Esophagus (tissue), 2 donors: ENCODE data around the gene GLIS1. TPM values are rescaled to one million over a fixed set of nuclear protein-coding genes. Genes with fewer than 3 reads are reported as not detected.

Experiments
- H3K27ac ChIP-seq, 2 donors: one replicate each; pipeline ENCODE4 v1.5.1; 2013; ENCODE audit warnings: low read depth in 2 of 2, mild to moderate bottlenecking in 2 of 2, inconsistent platforms in 1 of 2, low read length in 1 of 2, moderate library complexity in 1 of 2
- H3K27me3 ChIP-seq, 2 donors: one replicate each; pipeline ENCODE4 v1.6.1; 2013; ENCODE audit warnings: low read length in 2 of 2, control low read depth in 1 of 2, mild to moderate bottlenecking in 1 of 2; ENCODE audit not compliant: insufficient read depth in 2 of 2, control insufficient read depth in 1 of 2
- H3K36me3 ChIP-seq, 2 donors: one replicate each; pipeline ENCODE4 v1.6.1; 2013; ENCODE audit warnings: low read length in 1 of 2; ENCODE audit not compliant: control insufficient read depth in 2 of 2, insufficient read depth in 2 of 2
- H3K4me1 ChIP-seq, 2 donors: one replicate each; pipeline ENCODE4 v1.6.1; 2013; ENCODE audit warnings: low read length in 1 of 2; ENCODE audit not compliant: control insufficient read depth in 2 of 2, insufficient read depth in 2 of 2
- H3K4me3 ChIP-seq, 2 donors: one replicate each; pipeline ENCODE4 v1.5.1; 2013; ENCODE audit warnings: low read length in 2 of 2, mild to moderate bottlenecking in 2 of 2, low read depth in 1 of 2, moderate library complexity in 1 of 2
- H3K9me3 ChIP-seq, 2 donors: one replicate each; pipeline ENCODE4 v1.6.1; 2013; ENCODE audit warnings: mild to moderate bottlenecking in 2 of 2, low read depth in 1 of 2, low read length in 1 of 2, moderate library complexity in 1 of 2; ENCODE audit not compliant: control insufficient read depth in 2 of 2, insufficient read depth in 1 of 2
- WGBS, 2 donors: extraction: QIAGEN DNeasy Blood & Tissue Kit; methylation state at CpG; one replicate each; pipeline ENCODE4 v1.1.7; 2013; 5-methylcytosine and 5-hydroxymethylcytosine counted together
- polyA plus RNA-seq, 2 donors: library from polyadenylated mRNA; stranded (reverse); fragments of 200-250 nt; gene quantifications; one replicate each; pipeline ENCODE4 v1.2.3, GENCODE V29; 2013
- donor health status: healthy with polysubstance abuse.
- donor health status: Bipolar disorder and iron deficiency.

The GLIS1 gene
- polyA plus RNA-seq, 2 donors = 0.18 TPM

- H3K4me3 ChIP-seq = no peak overlapping the region
- no peaks in the 10 kb centered on the region for H3K27me3 ChIP-seq
- WGBS, 2 donors = 53 to 64% methylated on average over 6 of the region's 6 CpGs
- H3K9me3 ChIP-seq = no peaks in the 10 kb centered on the region
- H3K4me1 ChIP-seq = no peaks in the 10 kb centered on the region
- H3K36me3 ChIP-seq = no peaks in the 10 kb centered on the region
- no peak overlapping the region for H3K27ac ChIP-seq
Measured at GRCh38 chr1:53725238-53725689, 13.7 kb downstream of the GLIS1 start.

DNA sequence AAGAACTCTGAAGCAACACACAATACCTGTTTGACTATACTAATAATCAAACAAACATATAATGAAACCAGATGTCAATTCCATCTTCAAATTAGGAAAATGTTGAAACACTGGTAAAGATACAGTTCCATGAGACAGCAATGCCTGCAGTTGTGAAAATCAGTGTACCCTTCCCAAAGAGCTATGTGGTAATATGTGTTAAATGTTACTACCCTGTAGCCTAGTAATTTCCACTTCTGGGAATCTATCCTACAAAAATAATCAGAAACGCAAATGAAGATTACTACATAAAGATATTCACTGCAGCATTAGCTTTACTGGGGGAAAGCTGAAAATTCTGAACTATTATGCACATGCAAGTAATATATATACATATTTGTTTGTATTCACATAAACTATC lies 16.9 kb downstream of the GLIS1 start:
- WGBS, 2 donors = 82 to 84% methylated on average over 1 of the region's 1 CpG
- Histone ChIP-seq H3K9me3 (no peaks in the 10 kb centered on the region), H3K36me3 (no peaks in the 10 kb centered on the region), H3K27me3 (no peaks in the 10 kb centered on the region), H3K4me3 (no peak overlapping the region), H3K4me1 (no peaks in the 10 kb centered on the region), H3K27ac (no peak overlapping the region)

- Histone ChIP-seq H3K36me3 (no peaks in the 10 kb centered on the region), H3K27me3 (no peaks in the 10 kb centered on the region), H3K9me3 (no peaks in the 10 kb centered on the region), H3K4me1 (no peaks in the 10 kb centered on the region), H3K4me3 (no peak overlapping the region), H3K27ac (no peak overlapping the region)
- 71 to 84% methylated on average over 4 of the region's 4 CpGs for WGBS, 2 donors
Measured at GRCh38 chr1:53721088-53721487, 17.9 kb downstream of the GLIS1 start.

GRCh38 chr1:53719469-53719868 lies 19.5 kb downstream of the GLIS1 start:
- 83% methylated on average over 2 of the region's 2 CpGs for WGBS, 2 donors
- Histone ChIP-seq H3K4me1 (no peaks in the 10 kb centered on the region), H3K9me3 (no peaks in the 10 kb centered on the region), H3K27ac (no peak overlapping the region), H3K4me3 (no peak overlapping the region), H3K27me3 (no peaks in the 10 kb centered on the region), H3K36me3 (no peaks in the 10 kb centered on the region)

- no peak overlapping the region for H3K27ac ChIP-seq
- WGBS, 2 donors = 65 to 80% methylated on average over 2 of the region's 2 CpGs
- no peaks in the 10 kb centered on the region for H3K4me1 ChIP-seq
- no peak overlapping the region for H3K4me3 ChIP-seq
- no peaks in the 10 kb centered on the region for H3K9me3 ChIP-seq
- H3K36me3 ChIP-seq = no peaks in the 10 kb centered on the region
- H3K27me3 ChIP-seq = no peaks in the 10 kb centered on the region
Measured at GRCh38 chr1:53718443-53718842, 20.5 kb downstream of the GLIS1 start.

GRCh38 chr1:53717025-53717804 lies 21.7 kb downstream of the GLIS1 start:
- no peaks in the 10 kb centered on the region for H3K9me3 ChIP-seq
- H3K36me3 ChIP-seq = no peaks in the 10 kb centered on the region
- no peak overlapping the region for H3K27ac ChIP-seq
- 77 to 81% methylated on average over 6 of the region's 6 CpGs for WGBS, 2 donors
- no peak overlapping the region for H3K4me3 ChIP-seq
- H3K4me1 ChIP-seq = no peaks in the 10 kb centered on the region
- no peaks in the 10 kb centered on the region for H3K27me3 ChIP-seq

DNA sequence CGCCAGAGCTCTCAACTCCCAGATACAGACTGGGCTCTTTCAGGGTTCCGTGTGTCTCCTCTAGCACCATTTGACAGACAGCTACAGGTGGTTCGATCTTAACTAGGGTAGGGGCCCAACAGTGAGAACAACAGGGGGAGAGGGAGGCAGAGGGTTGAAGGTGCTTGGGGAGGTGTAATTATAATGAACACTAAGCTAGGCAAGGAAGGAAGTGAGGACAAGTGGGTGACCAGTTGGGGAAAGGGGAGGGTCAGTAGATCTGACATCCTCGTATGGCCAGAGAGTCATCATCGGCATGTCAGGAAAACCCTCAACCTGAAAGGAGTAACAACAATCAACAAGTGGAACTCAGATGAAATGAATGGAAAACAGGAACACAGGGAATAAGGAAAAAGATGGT lies 22.8 kb downstream of the GLIS1 start:
- WGBS, 2 donors = 77 to 80% methylated on average over 5 of the region's 5 CpGs
- Histone ChIP-seq H3K36me3 (no peaks in the 10 kb centered on the region), H3K27me3 (no peaks in the 10 kb centered on the region), H3K27ac (no peak overlapping the region), H3K9me3 (no peaks in the 10 kb centered on the region), H3K4me3 (no peak overlapping the region), H3K4me1 (no peaks in the 10 kb centered on the region)

DNA sequence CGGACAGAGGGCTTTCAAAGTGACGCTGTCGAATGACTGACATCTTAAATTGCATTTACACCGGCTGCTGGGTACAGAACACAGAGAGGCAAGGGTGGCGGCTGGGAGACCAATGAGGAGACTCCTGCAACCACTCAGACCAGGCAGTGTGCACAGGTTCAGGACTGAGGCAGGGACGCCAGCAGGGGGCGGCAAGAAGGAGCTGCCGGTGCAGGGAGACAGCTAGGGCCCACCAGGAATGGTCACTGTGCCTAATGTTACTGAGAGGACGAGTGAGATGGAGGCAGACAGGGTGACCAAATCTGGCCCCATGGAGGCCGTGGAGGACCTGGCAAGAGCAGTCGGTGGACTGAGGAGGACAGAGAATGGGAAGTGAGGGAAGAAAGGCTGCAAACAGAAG lies 23.5 kb downstream of the GLIS1 start:
- H3K4me1 ChIP-seq = no peaks in the 10 kb centered on the region
- 65 to 69% methylated on average over 11 of the region's 11 CpGs for WGBS, 2 donors
- no peaks in the 10 kb centered on the region for H3K36me3 ChIP-seq
- H3K9me3 ChIP-seq = no peaks in the 10 kb centered on the region
- no peak overlapping the region for H3K27ac ChIP-seq
- H3K27me3 ChIP-seq = no peaks in the 10 kb centered on the region
- H3K4me3 ChIP-seq = no peak overlapping the region

DNA sequence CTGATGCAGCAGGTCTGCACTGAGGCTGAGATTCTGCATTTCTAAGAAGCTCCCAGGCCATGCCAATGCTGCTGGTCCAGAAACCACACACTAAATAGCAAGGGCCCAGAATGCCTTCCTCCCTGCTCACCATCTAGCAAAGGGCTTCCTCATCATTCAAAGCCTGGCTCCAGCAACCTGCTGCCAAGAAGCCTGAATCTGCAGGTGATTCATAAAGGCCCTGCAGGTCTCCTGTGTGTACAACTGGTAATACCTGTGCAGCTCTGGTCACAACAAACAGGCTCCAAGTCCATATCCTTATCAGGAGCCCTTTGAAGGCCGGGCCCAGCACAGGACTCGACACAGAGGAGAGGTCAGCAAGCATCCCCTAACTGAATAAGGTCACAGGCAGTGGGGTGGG lies 26.7 kb downstream of the GLIS1 start:
- no peaks in the 10 kb centered on the region for H3K9me3 ChIP-seq
- no peak overlapping the region for H3K27ac ChIP-seq
- no peak overlapping the region for H3K4me3 ChIP-seq
- H3K4me1 ChIP-seq = no peaks in the 10 kb centered on the region
- H3K36me3 ChIP-seq = no peaks in the 10 kb centered on the region
- WGBS, 2 donors = 67 to 87% methylated on average over 2 of the region's 2 CpGs
- H3K27me3 ChIP-seq = no peaks in the 10 kb centered on the region

DNA sequence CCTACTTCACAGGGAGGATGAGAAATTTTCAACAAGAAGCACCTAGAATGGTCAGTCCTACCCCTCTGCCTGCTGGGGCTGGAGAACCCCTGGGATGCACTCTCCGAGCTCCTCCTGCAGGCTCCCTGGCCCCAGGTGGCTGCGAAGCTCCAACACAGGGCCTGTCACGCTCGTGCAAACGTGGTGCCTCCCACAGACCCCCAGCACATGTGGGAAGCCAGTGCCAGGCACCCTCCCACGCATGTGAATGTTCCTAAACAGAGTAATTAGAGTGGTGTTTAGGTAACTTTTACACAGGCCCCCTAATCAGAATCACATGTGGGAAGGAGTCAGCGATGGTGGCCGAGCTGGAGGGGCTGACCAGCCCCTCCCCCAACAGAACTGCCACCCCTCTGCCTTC lies 28.4 kb downstream of the GLIS1 start:
- H3K4me1 ChIP-seq = no peaks in the 10 kb centered on the region
- no peak overlapping the region for H3K4me3 ChIP-seq
- H3K27ac ChIP-seq = no peak overlapping the region
- H3K27me3 ChIP-seq = no peaks in the 10 kb centered on the region
- H3K9me3 ChIP-seq = no peaks in the 10 kb centered on the region
- 63 to 68% methylated on average over 8 of the region's 8 CpGs for WGBS, 2 donors
- H3K36me3 ChIP-seq = no peaks in the 10 kb centered on the region
